IPS-18c (cell line): Measurements from ENCODE around the gene ROR1.

ENCODE experiments used
- H3K4me3 ChIP-seq: 2 replicates; pipeline ENCODE4 v1.7.0; 2013; ENCODE audit warnings: low read depth, mild to moderate bottlenecking, low read length, moderate library complexity; ENCODE audit not compliant: insufficient read depth
- H3K9me3 ChIP-seq: one replicate; pipeline ENCODE4 v1.6.1; 2013; ENCODE audit warnings: mild to moderate bottlenecking, low read length, moderate library complexity; ENCODE audit not compliant: control insufficient read depth, insufficient read depth

The ROR1 gene

GRCh38 chr1:64112281-64112680 is 338.5 kb downstream of the ROR1 start:
- no peak overlapping the region for H3K4me3 ChIP-seq
- no peaks in the 10 kb centered on the region for H3K9me3 ChIP-seq

- H3K9me3 ChIP-seq = no peaks in the 10 kb centered on the region
- H3K4me3 ChIP-seq = no peak overlapping the region
Observed at GRCh38 chr1:64114012-64114525, 340.3 kb downstream of the ROR1 start.

- no peak overlapping the region for H3K4me3 ChIP-seq
- no peaks in the 10 kb centered on the region for H3K9me3 ChIP-seq
Observed at GRCh38 chr1:64116537-64116936, 342.7 kb downstream of the ROR1 start.

- Histone ChIP-seq H3K4me3 (no peak overlapping the region), H3K9me3 (no peaks in the 10 kb centered on the region)
Observed at GRCh38 chr1:64117492-64117891, 343.7 kb downstream of the ROR1 start.

GRCh38 chr1:64121766-64122385 is 348.1 kb downstream of the ROR1 start:
- H3K9me3 ChIP-seq = no peaks in the 10 kb centered on the region
- H3K4me3 ChIP-seq = no peak overlapping the region

GRCh38 chr1:64122588-64122987 is 348.8 kb downstream of the ROR1 start:
- no peak overlapping the region for H3K4me3 ChIP-seq
- no peaks in the 10 kb centered on the region for H3K9me3 ChIP-seq

- no peak overlapping the region for H3K4me3 ChIP-seq
- H3K9me3 ChIP-seq = no peaks in the 10 kb centered on the region
Observed at GRCh38 chr1:64124704-64125440, 351.1 kb downstream of the ROR1 start.

- Histone ChIP-seq H3K9me3 (no peaks in the 10 kb centered on the region), H3K4me3 (no peak overlapping the region)
Observed at GRCh38 chr1:64126581-64126980, 352.8 kb downstream of the ROR1 start.

- Histone ChIP-seq H3K4me3 (no peak overlapping the region), H3K9me3 (no peaks in the 10 kb centered on the region)
Observed at GRCh38 chr1:64127297-64127696, 353.5 kb downstream of the ROR1 start.

- H3K4me3 ChIP-seq = no peak overlapping the region
- H3K9me3 ChIP-seq = no peaks in the 10 kb centered on the region
Observed at GRCh38 chr1:64129701-64130100, 355.9 kb downstream of the ROR1 start.

GRCh38 chr1:64131155-64131554 is 357.3 kb downstream of the ROR1 start:
- H3K9me3 ChIP-seq = no peaks in the 10 kb centered on the region

GRCh38 chr1:64133036-64133435 is 359.2 kb downstream of the ROR1 start:
- H3K9me3 ChIP-seq = no peaks in the 10 kb centered on the region
- no peak overlapping the region for H3K4me3 ChIP-seq

More at GRCh38 chr1:64131155-64131554, 357.3 kb downstream of the ROR1 start:
- no peak overlapping the region for H3K4me3 ChIP-seq

- Histone ChIP-seq H3K4me3 (no peak overlapping the region), H3K9me3 (no peaks in the 10 kb centered on the region)
Observed at GRCh38 chr1:64135462-64136223, 361.8 kb downstream of the ROR1 start.

- Histone ChIP-seq H3K4me3 (no peak overlapping the region), H3K9me3 (no peaks in the 10 kb centered on the region)
Observed at GRCh38 chr1:64136296-64136695, 362.5 kb downstream of the ROR1 start.

- no peaks in the 10 kb centered on the region for H3K9me3 ChIP-seq
- H3K4me3 ChIP-seq = no peak overlapping the region
Observed at GRCh38 chr1:64136752-64137411, 363.1 kb downstream of the ROR1 start.

GRCh38 chr1:64137412-64137803 is 363.6 kb downstream of the ROR1 start:
- no peak overlapping the region for H3K4me3 ChIP-seq
- H3K9me3 ChIP-seq = no peaks in the 10 kb centered on the region

- Histone ChIP-seq H3K4me3 (no peak overlapping the region), H3K9me3 (no peaks in the 10 kb centered on the region)
Observed at GRCh38 chr1:64139877-64140276, 366.1 kb downstream of the ROR1 start.
